ENCODE results near the gene AGL.

- TF ChIP-seq CTCF (IDR thresholded peaks at IDR 0.05) (no peak), POLR2A (IDR thresholded peaks at IDR 0.05) (no peak)
Measured at GRCh38 chr1:99806882-99807281, 43.3 kb upstream of the AGL start.
